Activated T-cell treated with anti-CD3 and anti-CD28 coated beads for 24 hours (primary cell): Measurements from ENCODE around the gene DIP2C.
"Not testable (repeated sequence)": the region's sequence is repeated elsewhere in the genome, so short reads cannot be mapped to it uniquely, and the experiment has no call there.

Source experiments
- DNase-seq: peaks from one replicate; pipeline ENCODE4 v3.0.0-alpha.2; 2020; ENCODE audit warnings: low read depth

Gene DIP2C

GRCh38 chr10:593421-593820 is 96.0 kb downstream of the DIP2C start:
- no peak for DNase-seq

GRCh38 chr10:593016-593415 is 96.5 kb downstream of the DIP2C start:
- no peak for DNase-seq

GRCh38 chr10:591646-592045 is 97.8 kb downstream of the DIP2C start:
- DNase-seq: no peak

- DNase-seq: no peak
Measured at GRCh38 chr10:590721-591120, 98.7 kb downstream of the DIP2C start.

- no peak for DNase-seq
Measured at GRCh38 chr10:589961-590680, 99.3 kb downstream of the DIP2C start.

- no peak for DNase-seq
Measured at GRCh38 chr10:588246-589165, 101.0 kb downstream of the DIP2C start.

- no peak for DNase-seq
Measured at GRCh38 chr10:586716-587115, 102.8 kb downstream of the DIP2C start.

- no peak for DNase-seq
Measured at GRCh38 chr10:586151-586550, 103.3 kb downstream of the DIP2C start.

GRCh38 chr10:585502-585901 is 104.0 kb downstream of the DIP2C start:
- no peak for DNase-seq

GRCh38 chr10:584497-585290 is 104.8 kb downstream of the DIP2C start:
- DNase-seq: not testable (repeated sequence)

GRCh38 chr10:583433-583832 is 106.0 kb downstream of the DIP2C start:
- no peak for DNase-seq

GRCh38 chr10:581776-582330 is 107.6 kb downstream of the DIP2C start:
- DNase-seq: no peak

GRCh38 chr10:580778-581177 is 108.7 kb downstream of the DIP2C start:
- DNase-seq: no peak

- no peak for DNase-seq
Measured at GRCh38 chr10:576130-576465, 113.4 kb downstream of the DIP2C start.

GRCh38 chr10:575402-576129 is 113.9 kb downstream of the DIP2C start:
- DNase-seq: no peak

GRCh38 chr10:572696-573095 is 116.8 kb downstream of the DIP2C start:
- no peak for DNase-seq

GRCh38 chr10:571688-572451 is 117.6 kb downstream of the DIP2C start:
- no peak for DNase-seq

GRCh38 chr10:571166-571565 is 118.3 kb downstream of the DIP2C start:
- no peak for DNase-seq

GRCh38 chr10:570628-571163 is 118.8 kb downstream of the DIP2C start:
- DNase-seq: no peak

- no peak for DNase-seq
Measured at GRCh38 chr10:569961-570627, 119.4 kb downstream of the DIP2C start.
